Testis (tissue), 2 donors: ENCODE data around the gene TPRN.

Source experiments
- POLR2A ChIP-seq: fragments of 450-650 bp; IDR thresholded peaks from one replicate; pipeline ENCODE4 v1.6.1; 2017; ENCODE audit warnings: antibody characterized with exemption, mild to moderate bottlenecking, moderate library complexity
- TF ChIP-seq, protein P1 (sequence below), 3 experiments: fragments of 450-650 bp in 2 of 3; fragments of 200-600 bp in 1 of 3; sonication (generic) in 1 of 3; IDR thresholded peaks; one replicate each; pipeline ENCODE4 v1.5.1; 2016 to 2019; ENCODE audit warnings: antibody characterized with exemption in 3 of 3, mild to moderate bottlenecking in 2 of 3, moderate library complexity in 1 of 3

DNA sequence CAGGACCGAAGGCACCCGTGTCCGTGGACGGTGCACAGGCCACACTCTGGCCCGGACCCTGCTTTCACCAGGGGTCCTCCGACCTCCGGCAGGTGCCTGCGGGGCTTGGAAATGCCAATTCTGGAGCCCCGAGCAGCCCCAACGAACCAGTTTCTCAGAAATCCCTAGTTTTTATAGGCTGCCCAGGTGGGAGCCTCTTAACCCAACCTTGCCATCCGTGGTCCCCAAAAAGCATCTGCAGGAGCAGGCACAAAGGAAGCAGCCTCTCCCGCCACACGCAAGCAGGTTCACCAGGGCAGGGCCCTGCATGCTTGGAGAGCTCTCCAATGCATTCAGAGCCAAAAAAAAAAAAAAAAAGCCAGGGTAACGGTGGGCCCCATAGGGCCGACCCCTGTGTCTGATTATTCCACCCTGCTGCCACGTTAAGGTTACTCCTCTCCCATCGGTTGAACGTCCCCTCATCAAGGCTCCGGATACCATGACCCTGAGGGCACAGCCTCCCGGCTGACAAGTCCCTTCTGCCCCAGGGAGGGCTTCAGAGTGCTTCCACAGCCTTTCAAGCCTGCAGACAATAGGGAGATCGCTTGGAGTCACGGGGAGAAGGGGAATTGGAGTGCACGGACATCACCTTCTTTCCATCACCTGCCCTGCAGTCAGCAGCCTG, 796 bp upstream of the TPRN start:
- TF ChIP-seq POLR2A, result no peak
- TF ChIP-seq, protein P1, sequence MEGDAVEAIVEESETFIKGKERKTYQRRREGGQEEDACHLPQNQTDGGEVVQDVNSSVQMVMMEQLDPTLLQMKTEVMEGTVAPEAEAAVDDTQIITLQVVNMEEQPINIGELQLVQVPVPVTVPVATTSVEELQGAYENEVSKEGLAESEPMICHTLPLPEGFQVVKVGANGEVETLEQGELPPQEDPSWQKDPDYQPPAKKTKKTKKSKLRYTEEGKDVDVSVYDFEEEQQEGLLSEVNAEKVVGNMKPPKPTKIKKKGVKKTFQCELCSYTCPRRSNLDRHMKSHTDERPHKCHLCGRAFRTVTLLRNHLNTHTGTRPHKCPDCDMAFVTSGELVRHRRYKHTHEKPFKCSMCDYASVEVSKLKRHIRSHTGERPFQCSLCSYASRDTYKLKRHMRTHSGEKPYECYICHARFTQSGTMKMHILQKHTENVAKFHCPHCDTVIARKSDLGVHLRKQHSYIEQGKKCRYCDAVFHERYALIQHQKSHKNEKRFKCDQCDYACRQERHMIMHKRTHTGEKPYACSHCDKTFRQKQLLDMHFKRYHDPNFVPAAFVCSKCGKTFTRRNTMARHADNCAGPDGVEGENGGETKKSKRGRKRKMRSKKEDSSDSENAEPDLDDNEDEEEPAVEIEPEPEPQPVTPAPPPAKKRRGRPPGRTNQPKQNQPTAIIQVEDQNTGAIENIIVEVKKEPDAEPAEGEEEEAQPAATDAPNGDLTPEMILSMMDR (IDR thresholded peaks at IDR 0.05), result no peak
